ENCODE measurements around the gene BPIFA1.

GRCh38 chr20:33192912-33193501, 42.8 kb upstream of the BPIFA1 start:
- TF ChIP-seq CTCF (IDR thresholded peaks at IDR 0.05) (no peak), POLR2A (IDR thresholded peaks at IDR 0.05) (no peak)

Data from tibial nerve (tissue), 3 donors.